Measurements from ENCODE around the gene C2CD3. TPM values are rescaled to one million over a fixed set of nuclear protein-coding genes. Genes with fewer than 3 reads are reported as not detected.

C2CD3 gene
- total RNA-seq, 1 donor from 2014 or later: 3.7 TPM

GRCh38 chr11:74102321-74102720, 68.5 kb downstream of the C2CD3 start:
- Histone ChIP-seq H3K36me3 (ENCODE audit: control insufficient read depth, insufficient read depth, low read length) (peaks cover 7% of the 10 kb centered on the region), H3K4me3 (ENCODE audit: low read depth, low read length) (no peak overlapping the region), H3K27me3 (ENCODE audit: control insufficient read depth, insufficient read depth, low read length) (no peaks in the 10 kb centered on the region)
- TF ChIP-seq CTCF (IDR thresholded peaks at IDR 0.05; ENCODE audit: insufficient read depth, low read length, severe bottlenecking): no peak
- FAIRE-seq (no peak), DNase-seq (ENCODE audit: low read depth) (no peak)

- DNase-seq (ENCODE audit: low read depth) (no peak), FAIRE-seq (no peak)
- Histone ChIP-seq H3K27me3 (ENCODE audit: control insufficient read depth, insufficient read depth, low read length) (no peaks in the 10 kb centered on the region), H3K4me3 (ENCODE audit: low read depth, low read length) (no peak overlapping the region), H3K36me3 (ENCODE audit: control insufficient read depth, insufficient read depth, low read length) (peaks cover 7% of the 10 kb centered on the region)
- no peak for TF ChIP-seq CTCF (IDR thresholded peaks at IDR 0.05; ENCODE audit: insufficient read depth, low read length, severe bottlenecking)
These were observed 70.1 kb downstream of the C2CD3 start for GRCh38 chr11:74100735-74101134.

GRCh38 chr11:74100231-74100630, 70.6 kb downstream of the C2CD3 start:
- FAIRE-seq (no peak), DNase-seq (ENCODE audit: low read depth) (no peak)
- Histone ChIP-seq H3K4me3 (ENCODE audit: low read depth, low read length) (no peak overlapping the region), H3K27me3 (ENCODE audit: control insufficient read depth, insufficient read depth, low read length) (no peaks in the 10 kb centered on the region), H3K36me3 (ENCODE audit: control insufficient read depth, insufficient read depth, low read length) (peaks cover 7% of the 10 kb centered on the region)
- no peak for TF ChIP-seq CTCF (IDR thresholded peaks at IDR 0.05; ENCODE audit: insufficient read depth, low read length, severe bottlenecking)

- Histone ChIP-seq H3K36me3 (ENCODE audit: control insufficient read depth, insufficient read depth, low read length) (peaks cover 7% of the 10 kb centered on the region), H3K4me3 (ENCODE audit: low read depth, low read length) (no peak overlapping the region), H3K27me3 (ENCODE audit: control insufficient read depth, insufficient read depth, low read length) (no peaks in the 10 kb centered on the region)
- DNase-seq (ENCODE audit: low read depth) (no peak), FAIRE-seq (no peak)
- TF ChIP-seq CTCF (IDR thresholded peaks at IDR 0.05; ENCODE audit: insufficient read depth, low read length, severe bottlenecking): no peak
These were observed 73.0 kb downstream of the C2CD3 start for GRCh38 chr11:74097686-74098237.

GRCh38 chr11:74094393-74094792, 76.4 kb downstream of the C2CD3 start:
- Histone ChIP-seq H3K36me3 (ENCODE audit: control insufficient read depth, insufficient read depth, low read length) (peaks cover 11% of the 10 kb centered on the region), H3K4me3 (ENCODE audit: low read depth, low read length) (no peak overlapping the region), H3K27me3 (ENCODE audit: control insufficient read depth, insufficient read depth, low read length) (no peaks in the 10 kb centered on the region)
- FAIRE-seq: no peak
- peak; percentile 15 for DNase-seq (ENCODE audit: low read depth)
- no peak for TF ChIP-seq CTCF (IDR thresholded peaks at IDR 0.05; ENCODE audit: insufficient read depth, low read length, severe bottlenecking)

- peaks cover 10% of the 10 kb centered on the region for H3K36me3 ChIP-seq (ENCODE audit: control insufficient read depth, insufficient read depth, low read length)
These were observed 78.4 kb downstream of the C2CD3 start for GRCh38 chr11:74092425-74092824.

More at GRCh38 chr11:74092425-74092824, 78.4 kb downstream of the C2CD3 start:
- no peaks in the 10 kb centered on the region for H3K27me3 ChIP-seq (ENCODE audit: control insufficient read depth, insufficient read depth, low read length)
- TF ChIP-seq CTCF (IDR thresholded peaks at IDR 0.05; ENCODE audit: insufficient read depth, low read length, severe bottlenecking): no peak
- no peak overlapping the region for H3K4me3 ChIP-seq (ENCODE audit: low read depth, low read length)
- DNase-seq (ENCODE audit: low read depth) (no peak), FAIRE-seq (no peak)

All from bronchial epithelial cell (primary cell).